GM12878 (cell line): ENCODE measurements around the gene B3GAT1. TPM values are rescaled to one million over a fixed set of nuclear protein-coding genes. Genes with fewer than 3 reads are reported as not detected.

ENCODE experiments used
- ATAC-seq: fragments of 200-7000 bp; cut with Tn5 transposase; 3 replicates; pipeline ENCODE4 v1.9.1; 2020; ENCODE audit warnings: mild to moderate bottlenecking, moderate library complexity
- BruUV-seq: library from RNA; stranded (reverse); fragments of 400-500 nt; replicated peaks from 2 replicates; lab custom pipeline; 2021; lab: Mats Ljungman, UMichigan
- CTCF ChIA-PET: fragments of 300-600 bp; sonication (Branson Sonifier 250); formaldehyde crosslinking; extraction: SDS; loops from one replicate; lab custom pipeline; 2021; ENCODE audit warnings: inconsistent platforms; lab: Yijun Ruan, JAX
- POLR2A ChIA-PET: fragments of 350-600 bp; formaldehyde crosslinking; extraction: SDS; loops from one replicate; lab custom pipeline; 2021; ENCODE audit warnings: inconsistent platforms; lab: Charles Lee
- RAD21 ChIA-PET: fragments of 300-600 bp; sonication (Branson Sonifier 250); formaldehyde crosslinking; loops from one replicate; lab custom pipeline; 2023; ENCODE audit warnings: antibody characterized with exemption; ENCODE audit not compliant: unreplicated experiment; lab: Charles Lee
- SMC1A ChIA-PET: fragments of 300-600 bp; sonication (Branson Sonifier 250); formaldehyde crosslinking; loops from one replicate; lab custom pipeline; 2023; ENCODE audit not compliant: unreplicated experiment, uncharacterized antibody; lab: Charles Lee
- DNase-seq: peaks from one replicate; pipeline ENCODE4 v3.0.0-alpha.2; 2011; ENCODE audit warnings: low read depth, low spot score
- FAIRE-seq: peaks from 3 replicates; lab custom pipeline; 2011; peaks lifted over from hg19 to GRCh38; lab: Jason Lieb, UNC
- H2AFZ ChIP-seq: 2 replicates; pipeline ENCODE4 v1.6.0; 2011; ENCODE audit warnings: low read depth, low read length, control low read depth; ENCODE audit not compliant: control insufficient read depth
- H3K27ac ChIP-seq: 2 replicates; pipeline ENCODE4 v1.5.1; 2011; ENCODE audit warnings: control low read depth; ENCODE audit not compliant: control insufficient read depth, insufficient read depth
- H3K27me3 ChIP-seq, 2 experiments: replicated peaks in 1 of 2; 2 replicates each; pipeline versions ENCODE4 v1.6.0 to v1.6.1; 2011; ENCODE audit warnings: low read length in 1 of 2; ENCODE audit not compliant: control insufficient read depth in 2 of 2, insufficient read depth in 2 of 2
- H3K36me3 ChIP-seq, 2 experiments: 2 replicates each; pipeline ENCODE4 v1.5.1; 2011; ENCODE audit warnings: low read length in 1 of 2; ENCODE audit not compliant: control insufficient read depth in 2 of 2, insufficient read depth in 2 of 2
- H3K4me1 ChIP-seq: 2 replicates; pipeline ENCODE4 v1.6.1; 2011; ENCODE audit warnings: mild to moderate bottlenecking, low read length, moderate library complexity, mixed read lengths; ENCODE audit not compliant: control insufficient read depth, insufficient read depth
- H3K4me2 ChIP-seq: 2 replicates; pipeline ENCODE4 v1.6.0; 2011; ENCODE audit warnings: control low read depth; ENCODE audit not compliant: control insufficient read depth, insufficient read depth
- H3K4me3 ChIP-seq: fragments of 200-600 bp; sonication (generic); 2 replicates; pipeline ENCODE4 v1.5.1; 2016
- H3K79me2 ChIP-seq: 2 replicates; pipeline ENCODE4 v1.6.0; 2011; ENCODE audit warnings: low read length; ENCODE audit not compliant: control insufficient read depth, insufficient read depth
- H3K9ac ChIP-seq: 2 replicates; pipeline ENCODE4 v1.8.0; 2011; ENCODE audit warnings: low read length, control low read depth, mixed read lengths; ENCODE audit not compliant: control insufficient read depth, insufficient read depth
- H3K9me3 ChIP-seq: replicated peaks from 3 replicates; pipeline ENCODE4 v1.5.1; 2011; ENCODE audit warnings: mild to moderate bottlenecking, low read length; ENCODE audit not compliant: control insufficient read depth, insufficient read depth
- H4K20me1 ChIP-seq: 2 replicates; pipeline ENCODE4 v1.6.0; 2011; ENCODE audit not compliant: control insufficient read depth, insufficient read depth
- ASH2L ChIP-seq: fragments of 300-600, 200-600 bp; sonication (generic); IDR thresholded peaks from 2 replicates; pipeline ENCODE4 v1.6.1; 2017; ENCODE audit warnings: low read depth, mild to moderate bottlenecking, borderline replicate concordance
- BCL11A ChIP-seq: IDR thresholded peaks from 2 replicates; pipeline ENCODE4 v1.6.1; 2011; ENCODE audit warnings: low read depth, low read length
- BMI1 ChIP-seq: fragments of 450-650 bp; IDR thresholded peaks from 2 replicates; pipeline ENCODE4 v1.6.1; 2016; ENCODE audit warnings: mild to moderate bottlenecking, moderate library complexity, borderline replicate concordance
- CHD1 ChIP-seq: IDR thresholded peaks from 2 replicates; pipeline ENCODE4 v1.6.1; 2012; ENCODE audit warnings: low read depth, low read length, improper control_type of control experiment
- ETV6 ChIP-seq, 2 experiments: fragments of 450-650 bp in 1 of 2; IDR thresholded peaks in 1 of 2; conservative IDR thresholded peaks in 1 of 2; 2 replicates each; pipeline ENCODE4 v1.6.1; 2014; ENCODE audit warnings: antibody characterized with exemption in 1 of 2, borderline replicate concordance in 1 of 2, low read depth in 1 of 2, mild to moderate bottlenecking in 1 of 2, moderate library complexity in 1 of 2
- KDM1A ChIP-seq: fragments of 200-600 bp; sonication (generic); IDR thresholded peaks from 2 replicates; pipeline ENCODE4 v1.6.1; 2016; ENCODE audit warnings: borderline replicate concordance
- KLF5 ChIP-seq: fragments of 450-650 bp; IDR thresholded peaks from 2 replicates; pipeline ENCODE4 v1.6.1; 2014; ENCODE audit warnings: mild to moderate bottlenecking; ENCODE audit not compliant: partially characterized antibody
- MEF2A ChIP-seq: IDR thresholded peaks from 2 replicates; pipeline ENCODE4 v1.6.1; 2011; ENCODE audit warnings: low read depth, mild to moderate bottlenecking, low read length, moderate library complexity; ENCODE audit not compliant: insufficient read depth
- NKRF ChIP-seq: fragments of 450-650 bp; conservative IDR thresholded peaks from 2 replicates; pipeline ENCODE4 v1.6.1; 2017; ENCODE audit warnings: mild to moderate bottlenecking, moderate library complexity
- POLR2AphosphoS2 ChIP-seq: IDR thresholded peaks from 2 replicates; pipeline ENCODE4 v1.6.1; 2011; ENCODE audit warnings: low read depth, mild to moderate bottlenecking, low read length, improper control_type of control experiment, moderate library complexity
- RFX5 ChIP-seq: IDR thresholded peaks from 2 replicates; pipeline ENCODE4 v1.6.1; 2011; ENCODE audit warnings: low read depth, low read length, improper control_type of control experiment
- SIN3A ChIP-seq: IDR thresholded peaks from 2 replicates; pipeline ENCODE4 v1.6.1; 2012; ENCODE audit warnings: low read depth, low read length, improper control_type of control experiment
- USF2 ChIP-seq: IDR thresholded peaks from 2 replicates; pipeline ENCODE4 v1.6.1; 2011; ENCODE audit warnings: low read depth, low read length, improper control_type of control experiment, borderline replicate concordance
- ZNF592 ChIP-seq: fragments of 450-650 bp; IDR thresholded peaks from 2 replicates; pipeline ENCODE4 v1.6.1; 2017; ENCODE audit warnings: mild to moderate bottlenecking, moderate library complexity
- ZNF622 ChIP-seq: fragments of 450-650 bp; IDR thresholded peaks from 2 replicates; pipeline ENCODE4 v1.6.1; 2017; ENCODE audit warnings: mild to moderate bottlenecking, inconsistent platforms
- WGBS: methylation state at CpG from one replicate; pipeline ENCODE4 v1.1.6; 2016; ENCODE audit warnings: low lambda C conversion rate; ENCODE audit not compliant: insufficient replicate concordance, insufficient coverage; ENCODE audit errors: missing lambda C conversion rate; 5-methylcytosine and 5-hydroxymethylcytosine counted together
- in situ Hi-C: fragments of 300-500 bp; cut with MboI; formaldehyde crosslinking; loops from 9 replicates; pipeline ENCODE4 v1.14.3; 2018; ENCODE audit warnings: mixed read lengths
- intact Hi-C: fragments of 100-400 bp; cut with micrococcal nuclease; formaldehyde crosslinking; loops from one replicate; pipeline ENCODE4 v1.14.2; 2022; ENCODE audit not compliant: unreplicated experiment
- polyA plus RNA-seq, 11 experiments: library from polyadenylated mRNA; depleted of rRNA in 4 of 11; unstranded in 6 of 11; stranded (reverse) in 5 of 11; fragments of >200 nt; fragmentation: Nextera tagmentation in 4 of 11; fragmentation: Illumina TruSeq in 1 of 11; extraction: Ambion mirVana in 4 of 11; extraction: Trizol in 1 of 11; gene quantifications; 1 replicate in 1 of 11; 2 replicates in 10 of 11; pipeline versions ENCODE4 v1.2.1 to v1.2.3, GENCODE V29; 2011 to 2016; ENCODE audit warnings: inconsistent platforms in 2 of 11, missing spikeins in 2 of 11, low read depth in 1 of 11
- total RNA-seq, 4 experiments: library from RNA; depleted of rRNA in 3 of 4; stranded (reverse); fragments of >200 nt in 3 of 4; fragmentation: Illumina TruSeq in 1 of 4; extraction: Trizol in 1 of 4; gene quantifications; 2 replicates each; pipeline versions ENCODE4 v1.2.1 to v1.2.3, GENCODE V29; 2013 to 2021
- TF ChIP-seq, protein P1 (sequence below): IDR thresholded peaks from 2 replicates; pipeline ENCODE4 v1.6.1; 2012; ENCODE audit warnings: low read depth, low read length, improper control_type of control experiment

The B3GAT1 gene
- total and polyA plus RNA-seq, 10 of the 15 experiments (the other 5 are each of a cell fraction or from before 2014, with no cell fraction given): 0.05 TPM; not detected in 9

DNA sequence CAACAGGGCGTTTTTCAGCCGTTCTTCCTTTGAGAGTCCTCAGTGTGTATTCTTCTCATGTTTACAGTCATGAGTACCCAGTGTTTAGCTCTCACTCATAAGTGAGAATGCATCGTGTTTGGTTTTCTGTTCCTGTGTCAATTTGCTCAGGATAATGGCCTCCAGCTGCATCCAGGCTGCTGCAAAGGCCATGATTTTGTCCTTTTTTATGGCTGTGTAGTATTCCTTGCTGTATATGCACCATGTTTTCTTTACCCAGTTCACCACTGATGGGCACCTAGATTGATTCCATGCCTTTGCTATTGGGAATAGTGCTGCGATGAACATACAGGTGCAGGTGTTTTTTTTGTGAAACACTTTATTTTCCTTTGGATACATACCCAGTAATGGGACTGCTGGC lies 23.5 kb downstream of the B3GAT1 start:
- intact Hi-C loops: no loop called here
- Histone ChIP-seq H3K4me2 (no peak overlapping the region), H3K27ac (no peak overlapping the region), H3K36me3 (no peaks in the 10 kb centered on the region), H3K27me3 (no peaks in the 10 kb centered on the region; a peak in 1 of 4 replicates), H3K9me3 (no peaks in the 10 kb centered on the region), H2AFZ (no peak overlapping the region), H3K4me3 (no peak overlapping the region), H3K9ac (no peak overlapping the region), H4K20me1 (no peaks in the 10 kb centered on the region), H3K4me1 (no peaks in the 10 kb centered on the region), H3K79me2 (no peaks in the 10 kb centered on the region)
- WGBS: 51% methylated on average over 4 of the region's 4 CpGs
- ChIA-PET RAD21 (no interaction called here), POLR2A (no interaction called here), SMC1A (no interaction called here), CTCF (no interaction called here)
- FAIRE-seq: no peak
- no peak for TF ChIP-seq BCL11A
- TF ChIP-seq BMI1: no peak
- TF ChIP-seq SIN3A: no peak
- no peak for TF ChIP-seq CHD1
- TF ChIP-seq KLF5: no peak
- TF ChIP-seq ASH2L: no peak
- TF ChIP-seq, protein P1, sequence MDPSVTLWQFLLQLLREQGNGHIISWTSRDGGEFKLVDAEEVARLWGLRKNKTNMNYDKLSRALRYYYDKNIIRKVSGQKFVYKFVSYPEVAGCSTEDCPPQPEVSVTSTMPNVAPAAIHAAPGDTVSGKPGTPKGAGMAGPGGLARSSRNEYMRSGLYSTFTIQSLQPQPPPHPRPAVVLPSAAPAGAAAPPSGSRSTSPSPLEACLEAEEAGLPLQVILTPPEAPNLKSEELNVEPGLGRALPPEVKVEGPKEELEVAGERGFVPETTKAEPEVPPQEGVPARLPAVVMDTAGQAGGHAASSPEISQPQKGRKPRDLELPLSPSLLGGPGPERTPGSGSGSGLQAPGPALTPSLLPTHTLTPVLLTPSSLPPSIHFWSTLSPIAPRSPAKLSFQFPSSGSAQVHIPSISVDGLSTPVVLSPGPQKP: no peak
- TF ChIP-seq ZNF592: no peak
- TF ChIP-seq ZNF622: no peak
- no peak for TF ChIP-seq RFX5
- TF ChIP-seq POLR2AphosphoS2: no peak
- no peak for TF ChIP-seq MEF2A
- no peak for TF ChIP-seq USF2
- no peak for TF ChIP-seq NKRF
- TF ChIP-seq KDM1A: no peak
- TF ChIP-seq ETV6 (conservative IDR thresholded peaks at IDR 0.05 in 1 of 2, IDR thresholded peaks at IDR 0.05 in 1 of 2; ENCODE audit: borderline replicate concordance in 1 of 2, low read depth in 1 of 2): no peak
- in situ Hi-C loops: no loop called here
- no peak for DNase-seq
- no peak for ATAC-seq
- BruUV-seq: no TSS peak
